Iris pigment epithelial cell (primary cell): ENCODE results near the gene MAN1A2.
"Not testable (repeated sequence)": the region's sequence is repeated elsewhere in the genome, so short reads cannot be mapped to it uniquely, and the experiment has no call there.

Source experiments
- DNase-seq: peaks from one replicate; pipeline ENCODE4 v3.0.0-alpha.2; 2011; ENCODE audit warnings: low read depth

MAN1A2 gene

GRCh38 chr1:117398957-117399356 is 31.7 kb downstream of the MAN1A2 start:
- no peak for DNase-seq

GRCh38 chr1:117401761-117402160 is 34.5 kb downstream of the MAN1A2 start:
- no peak for DNase-seq

DNA sequence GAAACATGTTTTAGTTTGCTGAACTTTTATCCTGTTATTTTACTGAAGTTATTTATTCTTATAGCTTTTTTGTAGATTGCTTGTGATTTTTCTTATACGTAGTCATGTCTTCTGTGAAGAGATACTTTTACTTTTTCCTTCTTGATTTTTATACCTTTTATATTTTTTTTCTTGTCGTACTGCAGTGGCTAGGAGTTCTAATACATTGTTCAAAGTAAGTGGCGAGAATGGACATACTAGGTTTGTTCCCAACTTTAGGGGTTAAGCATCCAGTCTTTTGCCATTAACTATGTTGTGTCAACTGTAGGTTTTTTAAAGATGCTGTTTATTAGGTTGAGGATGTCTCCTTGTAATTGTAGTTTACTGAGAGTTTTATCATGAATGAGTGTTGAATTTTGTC is 36.3 kb downstream of the MAN1A2 start:
- no peak for DNase-seq

DNA sequence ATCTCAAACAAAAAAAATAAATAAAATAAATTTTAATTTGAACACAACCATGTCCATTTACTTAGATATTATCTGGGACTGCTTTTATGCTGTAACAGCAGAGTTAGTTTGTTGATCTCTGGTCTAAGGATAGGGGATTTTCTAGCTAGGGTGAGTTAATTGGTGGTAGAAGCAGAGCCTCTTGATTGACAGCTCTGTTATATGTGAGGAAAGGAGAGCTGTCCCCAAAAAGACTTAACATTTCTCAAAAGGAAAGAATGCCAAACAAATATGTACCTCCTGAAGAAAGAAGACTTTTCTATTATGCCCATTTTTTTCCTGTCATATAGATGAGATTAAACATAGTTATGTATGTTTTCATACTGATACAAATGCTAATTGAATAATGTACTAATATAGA is 37.8 kb downstream of the MAN1A2 start:
- DNase-seq: no peak

DNA sequence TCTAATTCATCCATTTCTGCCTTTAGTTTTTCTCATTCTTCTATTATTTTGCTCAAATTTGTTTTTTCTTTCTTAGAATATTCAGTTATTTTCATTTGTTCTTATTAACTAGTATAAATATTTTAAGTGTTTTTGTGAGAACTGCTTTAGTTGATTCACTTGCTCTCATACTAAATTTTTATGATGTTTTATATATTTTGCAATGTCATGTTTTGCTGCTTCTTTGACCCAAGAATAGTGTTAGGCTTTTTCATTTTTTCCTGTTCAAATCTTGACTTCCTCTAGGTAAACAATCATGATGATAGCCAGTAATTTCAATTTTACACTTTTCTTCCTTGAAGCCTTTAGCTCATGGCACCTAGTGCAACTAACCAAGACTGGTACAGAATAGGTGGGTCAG is 45.2 kb downstream of the MAN1A2 start:
- DNase-seq: no peak

- no peak for DNase-seq
These were observed 46.2 kb downstream of the MAN1A2 start for GRCh38 chr1:117413412-117413811.

DNA sequence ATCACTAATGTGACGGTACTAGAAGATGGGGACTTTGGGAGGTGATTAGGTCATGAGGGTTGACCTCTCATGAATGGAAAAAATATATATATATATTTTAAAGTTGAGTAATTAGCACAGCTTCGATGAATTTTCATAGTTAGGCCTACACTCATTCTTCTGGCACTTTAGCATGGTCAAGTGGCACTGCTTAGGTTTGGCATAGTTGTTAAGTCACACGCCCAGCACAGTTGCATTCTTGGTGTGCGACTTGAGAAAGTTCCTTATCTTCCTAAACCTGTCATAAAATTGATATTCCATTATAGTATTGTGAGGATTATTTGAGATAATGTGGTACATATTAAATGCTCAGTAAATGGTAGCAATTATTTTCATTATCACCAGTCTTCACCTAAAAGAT is 47.7 kb downstream of the MAN1A2 start:
- no peak for DNase-seq

DNA sequence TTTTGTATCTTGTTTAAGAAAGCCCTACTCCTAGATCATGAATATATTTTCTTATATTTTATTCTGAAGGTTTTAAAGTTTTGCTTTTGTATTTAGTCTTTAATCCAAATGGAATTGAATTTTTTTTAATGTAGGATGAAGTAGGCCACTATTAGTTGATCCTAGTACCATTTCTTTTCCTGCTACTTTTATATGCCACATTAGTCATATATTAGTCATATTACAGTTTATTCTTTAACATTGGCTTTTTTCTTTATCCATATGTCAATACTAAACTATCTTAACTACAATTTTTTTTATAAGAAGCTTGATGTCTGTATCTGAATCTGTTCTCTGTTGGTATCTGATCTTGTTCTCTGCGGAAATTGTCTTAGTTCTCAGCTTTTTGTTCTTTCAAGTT is 48.8 kb downstream of the MAN1A2 start:
- DNase-seq: no peak

- no peak for DNase-seq
These were observed 49.4 kb downstream of the MAN1A2 start for GRCh38 chr1:117416546-117417125.

DNA sequence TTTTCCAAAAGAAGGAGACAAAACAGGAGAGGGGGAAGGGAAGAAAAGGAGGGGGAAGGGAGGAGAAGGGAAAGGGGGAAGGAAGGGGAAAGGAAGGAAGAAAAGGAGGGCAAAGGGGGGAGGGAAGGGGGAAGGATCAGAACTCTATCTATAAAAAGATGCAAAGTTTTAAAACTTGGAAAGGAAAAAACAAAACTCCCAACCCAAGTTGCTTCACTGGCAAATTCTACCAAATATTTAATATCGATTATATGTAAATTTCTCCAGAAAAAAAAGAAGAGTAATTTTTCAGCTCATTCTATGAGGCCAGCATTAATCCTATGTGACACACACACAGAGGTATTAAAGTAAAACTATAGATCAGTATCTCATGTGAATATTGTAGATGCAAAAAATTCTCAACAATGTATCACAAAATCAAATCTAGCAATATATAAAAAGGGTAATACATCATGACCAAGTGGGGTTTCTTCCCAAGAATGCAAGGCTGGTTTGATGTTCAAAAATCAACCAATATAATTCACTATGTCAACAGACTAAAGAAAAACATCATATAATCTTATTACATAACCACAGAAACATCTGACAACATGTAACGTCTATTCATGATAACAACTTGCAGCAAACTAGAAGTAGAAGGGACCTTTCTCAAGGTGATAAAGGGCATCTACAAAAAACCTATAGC is 57.9 kb downstream of the MAN1A2 start:
- DNase-seq: no peak

- no peak for DNase-seq
These were observed 60.0 kb downstream of the MAN1A2 start for GRCh38 chr1:117427297-117427696.

DNA sequence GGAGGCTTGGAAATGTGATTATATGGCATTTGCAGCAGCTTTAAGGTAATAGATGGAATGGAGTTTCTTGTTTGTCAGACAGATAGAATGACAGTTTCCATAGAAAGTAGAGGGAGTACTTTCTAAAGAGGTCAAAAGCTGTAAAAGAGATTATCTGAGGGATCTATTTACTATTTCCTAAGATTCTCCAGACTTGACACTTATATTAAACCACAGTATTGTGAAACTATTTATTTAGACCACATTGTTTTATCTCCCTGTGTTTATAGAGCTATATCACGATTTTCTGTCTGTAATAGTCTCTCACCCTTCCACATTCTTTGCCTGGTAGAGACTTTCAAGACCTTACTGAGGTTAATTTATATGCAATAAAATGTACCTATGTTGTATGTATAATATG is 66.7 kb downstream of the MAN1A2 start:
- DNase-seq: peak; percentile 24

GRCh38 chr1:117436513-117436912 is 69.3 kb downstream of the MAN1A2 start:
- DNase-seq: peak; percentile 29

DNA sequence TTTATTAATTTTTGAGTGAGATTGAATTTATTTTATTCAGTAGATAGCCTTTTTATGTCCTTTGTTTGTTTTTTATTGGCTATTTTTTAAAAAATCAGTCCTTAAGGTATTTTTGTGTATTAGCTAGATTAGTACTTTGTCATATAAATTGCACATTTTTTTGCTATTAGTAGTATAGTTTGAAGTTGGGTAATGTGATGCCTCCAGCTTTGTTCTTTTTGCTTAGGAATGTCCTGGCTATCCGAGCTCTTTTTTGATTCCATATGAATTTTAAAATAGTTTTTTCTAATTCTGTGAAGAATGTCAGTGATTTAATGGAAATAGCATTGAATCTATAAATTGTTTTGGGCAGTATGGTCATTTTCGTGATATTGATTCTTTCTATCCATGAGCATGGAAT is 80.4 kb downstream of the MAN1A2 start:
- DNase-seq: peak; percentile 39

- no peak for DNase-seq
These were observed 85.0 kb downstream of the MAN1A2 start for GRCh38 chr1:117452216-117452615.

- no peak for DNase-seq
These were observed 86.7 kb downstream of the MAN1A2 start for GRCh38 chr1:117453958-117454357.

- DNase-seq: not testable (repeated sequence)
These were observed 91.2 kb downstream of the MAN1A2 start for GRCh38 chr1:117458410-117458809.

GRCh38 chr1:117466761-117467160 is 99.5 kb downstream of the MAN1A2 start:
- DNase-seq: peak; percentile 18

- no peak for DNase-seq
These were observed 100.1 kb downstream of the MAN1A2 start for GRCh38 chr1:117467336-117467735.

- DNase-seq: no peak
These were observed 105.8 kb downstream of the MAN1A2 start for GRCh38 chr1:117473063-117473462.

DNA sequence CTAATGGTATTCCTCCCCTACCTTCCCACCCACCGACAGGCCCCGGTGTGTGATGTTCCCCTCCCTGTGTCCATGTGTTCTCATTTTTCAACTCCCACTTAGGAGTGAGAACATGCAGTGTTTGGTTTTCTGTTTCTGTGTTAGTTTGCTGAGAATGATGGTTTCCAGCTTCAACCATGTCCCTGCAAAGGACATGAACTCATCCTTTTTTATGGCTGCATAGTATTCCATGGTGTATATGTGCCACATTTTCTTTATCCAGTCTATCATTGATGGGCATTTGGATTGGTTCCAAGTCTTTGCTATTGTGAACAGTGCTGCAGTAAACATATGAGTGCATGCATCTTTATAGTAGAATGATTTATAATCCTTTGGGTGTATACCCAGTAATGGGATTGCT is 108.2 kb downstream of the MAN1A2 start:
- not testable (repeated sequence) for DNase-seq

GRCh38 chr1:117479086-117479485 is 111.8 kb downstream of the MAN1A2 start:
- no peak for DNase-seq

DNA sequence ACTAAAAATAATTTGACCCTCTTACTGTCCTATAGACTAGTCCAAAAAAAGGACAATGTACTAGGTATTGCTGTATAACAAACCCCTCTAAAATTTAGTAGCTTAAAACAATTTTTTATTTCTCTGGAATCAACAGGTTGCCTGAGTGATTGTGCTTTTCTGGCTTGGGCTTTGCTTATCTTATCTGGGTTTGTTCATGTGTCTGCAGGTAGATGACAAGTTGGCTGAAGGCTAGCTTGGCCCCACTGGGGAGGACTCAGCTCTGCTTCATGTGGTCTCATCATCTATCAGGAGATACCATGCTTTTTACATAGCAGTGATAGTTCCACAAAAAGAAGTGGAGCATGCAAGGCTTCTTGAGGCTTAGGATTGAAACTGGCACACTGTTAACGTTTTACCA is 114.2 kb downstream of the MAN1A2 start:
- DNase-seq: no peak

- DNase-seq: no peak
These were observed 126.7 kb downstream of the MAN1A2 start for GRCh38 chr1:117493906-117494305.
